Uterus (tissue), 4 donors: ENCODE data around the gene PPWD1. TPM values are rescaled to one million over a fixed set of nuclear protein-coding genes. Genes with fewer than 3 reads are reported as not detected.

Experiments used
- DNase-seq, 2 donors: peaks; one replicate each; pipeline ENCODE4 v3.0.0-alpha.2; 2019 to 2020
- H3K27ac ChIP-seq, 2 donors: fragments of 200-600 bp; sonication (generic); 1 replicate in 1 of 2; 2 replicates in 1 of 2; pipeline ENCODE4 v1.5.1; 2016 to 2018
- H3K27me3 ChIP-seq, 2 donors: fragments of 200-600 bp; sonication (generic); one replicate each; pipeline ENCODE4 v1.5.1; 2018 to 2019; ENCODE audit warnings: control low read depth in 1 of 2
- H3K36me3 ChIP-seq, 2 donors: fragments of 200-600 bp; sonication (generic); one replicate each; pipeline ENCODE4 v1.5.1; 2019; ENCODE audit warnings: control low read depth in 1 of 2
- H3K4me1 ChIP-seq, 2 donors: fragments of 200-600 bp; sonication (generic); one replicate each; pipeline ENCODE4 v1.5.1; 2018 to 2019; ENCODE audit warnings: control low read depth in 1 of 2
- H3K4me3 ChIP-seq, 2 donors: fragments of 200-600 bp; sonication (generic); 1 replicate in 1 of 2; 2 replicates in 1 of 2; pipeline ENCODE4 v1.5.1; 2018 to 2019; ENCODE audit warnings: mild to moderate bottlenecking in 1 of 2
- H3K9me3 ChIP-seq, 2 donors: fragments of 200-600 bp; sonication (generic); one replicate each; pipeline ENCODE4 v1.5.1; 2019; ENCODE audit warnings: control low read depth in 1 of 2
- CTCF ChIP-seq, 4 experiments: fragments of 200-600 bp in 2 of 4; fragments of 450-650 bp in 2 of 4; sonication (generic) in 2 of 4; IDR thresholded peaks; one replicate each; pipeline ENCODE4 v1.5.1; 2016 to 2019; ENCODE audit warnings: antibody characterized with exemption in 4 of 4, mild to moderate bottlenecking in 2 of 4, moderate library complexity in 1 of 4
- POLR2A ChIP-seq, 2 donors: fragments of 450-650 bp; IDR thresholded peaks; one replicate each; pipeline ENCODE4 v1.6.1; 2016; ENCODE audit warnings: antibody characterized with exemption in 2 of 2, mild to moderate bottlenecking in 1 of 2, moderate library complexity in 1 of 2
- intact Hi-C: fragments of 100-400 bp; cut with DNase I; formaldehyde crosslinking; loops from one replicate; pipeline ENCODE4 v1.15.1; 2023; ENCODE audit warnings: low total_unique reads
- total RNA-seq, 4 donors: library from RNA; depleted of rRNA in 3 of 4; stranded (reverse); fragments of >200 nt in 3 of 4; gene quantifications; one replicate each; pipeline versions ENCODE4 v1.1.0 to v1.2.4, GENCODE V29; 2014 to 2023
- donor health status: DM: yes; HTN: yes; CAD: no.

The PPWD1 gene
- total RNA-seq, 4 donors from 2014 or later, result 17.9 to 104 (median 68.8) TPM

- Histone ChIP-seq H3K27me3 (no peaks in the 10 kb centered on the region), H3K36me3 (no peaks in the 10 kb centered on the region), H3K9me3 (no peaks in the 10 kb centered on the region), H3K27ac (peak overlapping the region; percentile 83 to 88), H3K4me3 (peak overlapping the region; percentile 66 to 91), H3K4me1 (peaks cover 0 to 14% of the 10 kb centered on the region in 2 donors)
- intact Hi-C loops, result no loop called here
- TF ChIP-seq CTCF (IDR thresholded peaks at IDR 0.05) (no peak), POLR2A (IDR thresholded peaks at IDR 0.05) (no peak)
- DNase-seq, result no peak
Observed at GRCh38 chr5:65623482-65623881, 60.4 kb downstream of the PPWD1 start.

GRCh38 chr5:65624025-65624570 lies 61.0 kb downstream of the PPWD1 start, which contains the start of gene TRIM23:
TSS of gene TRIM23 (minus strand) at chr5:65624333. CDS start at chr5:65624274, 59 bp downstream.
- no peaks in the 10 kb centered on the region for H3K27me3 ChIP-seq
- peak; percentile 89 to 90 for DNase-seq
- intact Hi-C loops, result no loop called here
- no peaks in the 10 kb centered on the region for H3K36me3 ChIP-seq
- H3K27ac ChIP-seq, result peak within 1 kb of the TSS; percentile 83 to 88
- H3K4me3 ChIP-seq, result peak within 1 kb of the TSS; percentile 66 to 91
- TF ChIP-seq POLR2A (IDR thresholded peaks at IDR 0.05) (peak in 1 of 2 donors; percentile 28), CTCF (IDR thresholded peaks at IDR 0.05) (no peak)
- peaks cover 0 to 14% of the 10 kb centered on the region in 2 donors for H3K4me1 ChIP-seq
- no peaks in the 10 kb centered on the region for H3K9me3 ChIP-seq

GRCh38 chr5:65624571-65625555 lies 61.8 kb downstream of the PPWD1 start, which contains the start of the genes SHLD3 and TRAPPC13:
TSS of gene SHLD3 (plus strand) at chr5:65625027. CDS start at chr5:65629588, 4,561 bp downstream.
TSS of gene TRAPPC13 (plus strand) at chr5:65625027. CDS start at chr5:65625061, 34 bp downstream.
- H3K27me3 ChIP-seq, result no peaks in the 10 kb centered on the region
- H3K27ac ChIP-seq, result peak within 1 kb of the TSS; percentile 83 to 88
- H3K4me3 ChIP-seq, result peak within 1 kb of the TSS; percentile 66 to 91
- TF ChIP-seq CTCF (IDR thresholded peaks at IDR 0.05) (no peak), POLR2A (IDR thresholded peaks at IDR 0.05) (no peak)
- intact Hi-C loops, result no loop called here
- no peaks in the 10 kb centered on the region for H3K9me3 ChIP-seq
- H3K36me3 ChIP-seq, result no peaks in the 10 kb centered on the region
- DNase-seq, result peak; percentile 83 to 87
- peaks cover 0 to 13% of the 10 kb centered on the region in 2 donors for H3K4me1 ChIP-seq

- Histone ChIP-seq H3K9me3 (no peaks in the 10 kb centered on the region), H3K27ac (peak overlapping the region; percentile 83 to 88), H3K27me3 (no peaks in the 10 kb centered on the region), H3K4me1 (peaks cover 0 to 9% of the 10 kb centered on the region in 2 donors), H3K36me3 (no peaks in the 10 kb centered on the region), H3K4me3 (peak overlapping the region; percentile 66 to 91)
- intact Hi-C loops, result no loop called here
- DNase-seq, result no peak
- TF ChIP-seq POLR2A (IDR thresholded peaks at IDR 0.05) (no peak), CTCF (IDR thresholded peaks at IDR 0.05) (no peak)
Observed at GRCh38 chr5:65625743-65626142, 62.6 kb downstream of the PPWD1 start.
